Kidney (tissue), 14 donors: ENCODE measurements around the gene GUCY1B1. TPM values are rescaled to one million over a fixed set of nuclear protein-coding genes. Genes with fewer than 3 reads are reported as not detected.

Experiments used
- DNase-seq, 5 donors: peaks; one replicate each; pipeline ENCODE4 v3.0.0-alpha.2; 2013 to 2020
- FAIRE-seq: peaks from 2 replicates; lab custom pipeline; 2012; peaks lifted over from hg19 to GRCh38; lab: Jason Lieb, UNC
- H3K27ac ChIP-seq, 2 donors: one replicate each; pipeline ENCODE4 v1.7.0; 2013; ENCODE audit warnings: low read depth in 2 of 2, low read length in 2 of 2, inconsistent platforms in 1 of 2
- H3K27me3 ChIP-seq: one replicate; pipeline ENCODE4 v1.7.1; 2013; ENCODE audit warnings: low read length, inconsistent platforms; ENCODE audit not compliant: control insufficient read depth, insufficient read depth
- H3K36me3 ChIP-seq, 3 donors: one replicate each; pipeline versions ENCODE4 v1.7.0 to v1.7.1; 2013; ENCODE audit warnings: low read length in 3 of 3, control low read depth in 1 of 3, inconsistent platforms in 1 of 3; ENCODE audit not compliant: insufficient read depth in 3 of 3, control insufficient read depth in 2 of 3
- H3K4me1 ChIP-seq, 3 donors: one replicate each; pipeline versions ENCODE4 v1.7.0 to v1.7.1; 2013; ENCODE audit warnings: low read length in 3 of 3, inconsistent platforms in 1 of 3, low read depth in 1 of 3; ENCODE audit not compliant: control insufficient read depth in 2 of 3, insufficient read depth in 2 of 3
- H3K4me3 ChIP-seq, 3 donors: one replicate each; pipeline versions ENCODE4 v1.7.0 to v1.8.1; 2013; ENCODE audit warnings: low read length in 3 of 3, control low read depth in 1 of 3, inconsistent platforms in 1 of 3
- H3K9ac ChIP-seq, 3 donors: one replicate each; pipeline versions ENCODE4 v1.7.0 to v1.7.1; 2013; ENCODE audit warnings: low read length in 3 of 3, control low read depth in 1 of 3, inconsistent platforms in 1 of 3
- H3K9me3 ChIP-seq, 3 donors: one replicate each; pipeline versions ENCODE4 v1.7.0 to v1.7.1; 2013; ENCODE audit warnings: low read length in 3 of 3, control low read depth in 1 of 3, inconsistent platforms in 1 of 3; ENCODE audit not compliant: control insufficient read depth in 2 of 3, insufficient read depth in 1 of 3
- CTCF ChIP-seq: IDR thresholded peaks from 3 replicates; pipeline ENCODE4 v1.5.1; 2012; ENCODE audit warnings: mild to moderate bottlenecking, moderate library complexity, borderline replicate concordance; ENCODE audit not compliant: insufficient read depth; ENCODE audit errors: extremely low read depth
- intact Hi-C: fragments of 100-400 bp; cut with DNase I; formaldehyde crosslinking; loops from one replicate; pipeline ENCODE4 v1.11.1; 2022
- polyA plus RNA-seq: library from polyadenylated mRNA; stranded (reverse); fragments of 350-450 nt; fragmentation: Illumina TruSeq; extraction: RNeasy Lipid Tissue Mini Kit (QIAGEN cat#74804); gene quantifications from one replicate; pipeline ENCODE4 v1.2.3, GENCODE V29; 2014; ENCODE audit warnings: low read depth, low replicate concordance; ENCODE audit not compliant: insufficient read depth
- total RNA-seq: library from RNA; stranded (reverse); fragmentation: NEBNext Ultra II Directional; extraction: Animal tissue kit (Norgen Biotek cat#: 25700); gene quantifications from one replicate; pipeline ENCODE4 v1.2.1, GENCODE V29; 2021
- donor health status: control.
- donor health status: control.
- donor health status: control.
- donor health status: control.
- donor health status: control.
- donor health status: DM: yes; HTN: yes; CAD: no.
- donor health status: Normal renal cell carcinoma (clear cell type).

The GUCY1B1 gene
- total and polyA plus RNA-seq, 2 donors from 2014 or later = 13.2 to 24.7 TPM

- no peak for FAIRE-seq
- no peak for TF ChIP-seq CTCF
Measured at GRCh38 chr4:155712846-155713245, 46.0 kb upstream of the GUCY1B1 start.

GRCh38 chr4:155713911-155714310, 44.9 kb upstream of the GUCY1B1 start:
- Histone ChIP-seq H3K4me3 (no peak overlapping the region), H3K9ac (no peak overlapping the region), H3K36me3 (no peaks in the 10 kb centered on the region), H3K27ac (no peak overlapping the region), H3K9me3 (no peaks in the 10 kb centered on the region), H3K27me3 (no peaks in the 10 kb centered on the region), H3K4me1 (no peaks in the 10 kb centered on the region)
- no peak for FAIRE-seq
- intact Hi-C loops = no loop called here
- DNase-seq = no peak
- TF ChIP-seq CTCF = no peak

More at GRCh38 chr4:155712846-155713245, 46.0 kb upstream of the GUCY1B1 start:
- intact Hi-C loops = no loop called here
- H3K36me3 ChIP-seq = no peaks in the 10 kb centered on the region
- H3K9ac ChIP-seq = no peak overlapping the region
- no peaks in the 10 kb centered on the region for H3K27me3 ChIP-seq
- H3K4me3 ChIP-seq = no peak overlapping the region
- no peak overlapping the region for H3K27ac ChIP-seq
- no peaks in the 10 kb centered on the region for H3K4me1 ChIP-seq
- H3K9me3 ChIP-seq = no peaks in the 10 kb centered on the region
- DNase-seq = no peak

- peaks cover 0 to 5% (median 0%) of the 10 kb centered on the region in 3 donors for H3K36me3 ChIP-seq
- no peak overlapping the region for H3K27ac ChIP-seq
- no peak for DNase-seq
- H3K27me3 ChIP-seq = no peaks in the 10 kb centered on the region
- no peak for TF ChIP-seq CTCF
- no peaks in the 10 kb centered on the region for H3K4me1 ChIP-seq
- no peak for FAIRE-seq
- no peaks in the 10 kb centered on the region for H3K9me3 ChIP-seq
- no peak overlapping the region for H3K4me3 ChIP-seq
- H3K9ac ChIP-seq = no peak overlapping the region
- intact Hi-C loops = no loop called here
Measured at GRCh38 chr4:155722336-155722735, 36.5 kb upstream of the GUCY1B1 start.
